Activated CD4-positive, alpha-beta T cell treated with anti-CD3 and anti-CD28 coated beads for 1 hour (primary cell): ENCODE measurements around the gene IFT27.
"Not testable (repeated sequence)": the region's sequence is repeated elsewhere in the genome, so short reads cannot be mapped to it uniquely, and the experiment has no call there.

ENCODE experiments used
- DNase-seq: peaks from one replicate; pipeline ENCODE4 v3.0.0-alpha.2; 2020

Gene IFT27

GRCh38 chr22:36764641-36765040 lies 11.3 kb downstream of the IFT27 start:
- DNase-seq: no peak

- DNase-seq: no peak
Observed at GRCh38 chr22:36764060-36764459, 11.9 kb downstream of the IFT27 start.

- no peak for DNase-seq
Observed at GRCh38 chr22:36763576-36763975, 12.3 kb downstream of the IFT27 start.

GRCh38 chr22:36762687-36763260 lies 13.1 kb downstream of the IFT27 start:
- DNase-seq: no peak

- no peak for DNase-seq
Observed at GRCh38 chr22:36761553-36762240, 14.2 kb downstream of the IFT27 start.

GRCh38 chr22:36760786-36761185 lies 15.1 kb downstream of the IFT27 start:
- DNase-seq: no peak

GRCh38 chr22:36759481-36760159 lies 16.3 kb downstream of the IFT27 start:
- no peak for DNase-seq

- DNase-seq: no peak
Observed at GRCh38 chr22:36758792-36759271, 17.1 kb downstream of the IFT27 start.

- DNase-seq: peak; percentile 60
Observed at GRCh38 chr22:36757668-36758211, 18.2 kb downstream of the IFT27 start.

- DNase-seq: no peak
Observed at GRCh38 chr22:36756746-36757655, 18.9 kb downstream of the IFT27 start.

- DNase-seq: no peak
Observed at GRCh38 chr22:36756031-36756430, 19.9 kb downstream of the IFT27 start.

- no peak for DNase-seq
Observed at GRCh38 chr22:36755316-36755715, 20.6 kb downstream of the IFT27 start.

GRCh38 chr22:36754881-36755280 lies 21.0 kb downstream of the IFT27 start:
- DNase-seq: not testable (repeated sequence)

GRCh38 chr22:36753916-36754315 lies 22.0 kb downstream of the IFT27 start:
- DNase-seq: no peak

- DNase-seq: no peak
Observed at GRCh38 chr22:36753120-36753802, 22.7 kb downstream of the IFT27 start.

GRCh38 chr22:36746375-36746970 lies 29.4 kb downstream of the IFT27 start:
- no peak for DNase-seq

GRCh38 chr22:36745301-36745995 lies 30.5 kb downstream of the IFT27 start:
- DNase-seq: no peak

- no peak for DNase-seq
Observed at GRCh38 chr22:36744791-36745190, 31.1 kb downstream of the IFT27 start.

- DNase-seq: no peak
Observed at GRCh38 chr22:36744413-36744765, 31.5 kb downstream of the IFT27 start.

GRCh38 chr22:36743591-36744412 lies 32.1 kb downstream of the IFT27 start:
- no peak for DNase-seq
